SK-N-SH (cell line): ENCODE measurements around the gene SRGAP3. TPM values are rescaled to one million over a fixed set of nuclear protein-coding genes. Genes with fewer than 3 reads are reported as not detected.

Experiments used
- CTCF ChIA-PET: fragments of 300-600, 350-600 bp; formaldehyde crosslinking; extraction: SDS; loops from one replicate; lab custom pipeline; 2021; lab: Yijun Ruan, JAX
- POLR2A ChIA-PET: fragments of 350-600 bp; sonication (Branson Sonifier 250); formaldehyde crosslinking; extraction: SDS; loops from one replicate; lab custom pipeline; 2020; ENCODE audit warnings: antibody characterized with exemption, inconsistent platforms; lab: Yijun Ruan, JAX
- DNase-seq: peaks from one replicate; pipeline ENCODE4 v3.0.0; 2012
- H2AFZ ChIP-seq: fragments of 200-600 bp; sonication (generic); 2 replicates; pipeline ENCODE4 v1.8.1; 2016; ENCODE audit warnings: antibody characterized with exemption, mild to moderate bottlenecking, low read depth
- H3F3A ChIP-seq: fragments of 200-600 bp; sonication (generic); replicated peaks from 2 replicates; pipeline ENCODE3; 2016; ENCODE audit warnings: antibody characterized with exemption, mild to moderate bottlenecking; ENCODE audit not compliant: insufficient read depth
- H3K27ac ChIP-seq, 2 experiments: fragments of 200-500 bp in 1 of 2; fragments of 200-600 bp in 1 of 2; sonication (Bioruptor generic) in 1 of 2; sonication (generic), shearing (Covaris generic) in 1 of 2; 2 replicates each; pipeline versions ENCODE4 v1.5.1 to v1.6.1; 2014 to 2016; ENCODE audit warnings: low read depth in 2 of 2, inconsistent platforms in 1 of 2, low read length in 1 of 2, mild to moderate bottlenecking in 1 of 2, mixed read lengths in 1 of 2
- H3K27me3 ChIP-seq: fragments of 200-600 bp; sonication (generic), shearing (Covaris generic); 2 replicates; pipeline ENCODE4 v1.6.1; 2016; ENCODE audit warnings: mixed run types; ENCODE audit not compliant: insufficient read depth
- H3K36me3 ChIP-seq, 2 experiments: fragments of 200-500 bp in 1 of 2; fragments of 200-600 bp in 1 of 2; sonication (Bioruptor generic) in 1 of 2; sonication (generic) in 1 of 2; replicated peaks in 1 of 2; 2 replicates each; pipeline versions ENCODE3 to v1.5.1; 2014 to 2016; ENCODE audit warnings: low read length in 1 of 2, mild to moderate bottlenecking in 1 of 2; ENCODE audit not compliant: insufficient read depth in 2 of 2, control insufficient read depth in 1 of 2
- H3K4me1 ChIP-seq, 2 experiments: fragments of 200-500 bp in 1 of 2; fragments of 200-600 bp in 1 of 2; sonication (Bioruptor generic) in 1 of 2; sonication (generic), shearing (Covaris generic) in 1 of 2; 2 replicates each; pipeline versions ENCODE4 v1.5.1 to v1.6.1; 2014 to 2016; ENCODE audit warnings: low read depth in 1 of 2, low read length in 1 of 2, mixed run types in 1 of 2; ENCODE audit not compliant: insufficient read depth in 2 of 2, control insufficient read depth in 1 of 2
- H3K4me2 ChIP-seq: fragments of 200-600 bp; sonication (generic), shearing (Covaris generic); 2 replicates; pipeline ENCODE4 v1.6.1; 2017; ENCODE audit warnings: mixed run types
- H3K4me3 ChIP-seq, 2 experiments: fragments of 200-500 bp in 1 of 2; fragments of 200-600 bp in 1 of 2; sonication (Bioruptor generic) in 1 of 2; sonication (generic), shearing (Covaris generic) in 1 of 2; 2 replicates each; pipeline versions ENCODE4 v1.5.1 to v1.8.1; 2014 to 2016; ENCODE audit warnings: low read depth in 2 of 2, inconsistent platforms in 1 of 2, low read length in 1 of 2, mild to moderate bottlenecking in 1 of 2, mixed read lengths in 1 of 2, moderate library complexity in 1 of 2
- H3K79me2 ChIP-seq: fragments of 200-600 bp; sonication (generic); 2 replicates; pipeline ENCODE4 v1.8.1; 2017; ENCODE audit warnings: mild to moderate bottlenecking; ENCODE audit not compliant: insufficient read depth
- H3K9ac ChIP-seq: fragments of 200-600 bp; sonication (generic); 2 replicates; pipeline ENCODE4 v1.6.1; 2017; ENCODE audit warnings: mixed run types
- H3K9me2 ChIP-seq: fragments of 200-600 bp; sonication (generic); 2 replicates; pipeline ENCODE4 v1.6.1; 2017; ENCODE audit warnings: mixed run types
- H3K9me3 ChIP-seq: fragments of 200-600 bp; sonication (generic); 2 replicates; pipeline ENCODE4 v1.6.1; 2017; ENCODE audit warnings: mixed run types, mild to moderate bottlenecking, moderate library complexity
- H4K20me1 ChIP-seq: fragments of 200-600 bp; sonication (generic); 2 replicates; pipeline ENCODE4 v1.6.1; 2017; ENCODE audit warnings: mild to moderate bottlenecking, mixed run types; ENCODE audit not compliant: insufficient read depth
- EZH2phosphoT487 ChIP-seq: fragments of 200-600 bp; sonication (generic); IDR thresholded peaks from 2 replicates; pipeline ENCODE4 v1.6.1; 2017; ENCODE audit warnings: low read depth, mixed run types, mild to moderate bottlenecking, antibody characterized with exemption, moderate library complexity, borderline replicate concordance
- FOSL2 ChIP-seq: IDR thresholded peaks from 2 replicates; pipeline ENCODE4 v1.4.0; 2012; ENCODE audit warnings: low read depth, mild to moderate bottlenecking, moderate library complexity, borderline replicate concordance
- FOXJ3 ChIP-seq: sonication (generic); formaldehyde crosslinking; IDR thresholded peaks from 2 replicates; pipeline ENCODE4 v1.5.1; 2020; ENCODE audit warnings: mild to moderate bottlenecking, missing genetic modification reagents
- FOXM1 ChIP-seq: IDR thresholded peaks from 2 replicates; pipeline ENCODE4 v1.4.0; 2012; ENCODE audit warnings: low read depth, mild to moderate bottlenecking
- GABPA ChIP-seq: IDR thresholded peaks from 2 replicates; pipeline ENCODE4 v1.4.0; 2012; ENCODE audit warnings: low read depth, mild to moderate bottlenecking
- GATA2 ChIP-seq: sonication (generic); formaldehyde crosslinking; IDR thresholded peaks from 2 replicates; pipeline ENCODE4 v1.5.0; 2020; ENCODE audit warnings: mild to moderate bottlenecking, missing genetic modification reagents
- NFIC ChIP-seq: IDR thresholded peaks from 2 replicates; pipeline ENCODE4 v1.4.0; 2012; ENCODE audit warnings: borderline replicate concordance
- NRF1 ChIP-seq: IDR thresholded peaks from 2 replicates; pipeline ENCODE4 v1.6.1; 2012; ENCODE audit warnings: low read depth, mild to moderate bottlenecking, low read length
- RFX5 ChIP-seq: IDR thresholded peaks from 2 replicates; pipeline ENCODE4 v1.6.1; 2012; ENCODE audit warnings: mild to moderate bottlenecking, improper control_type of control experiment, low read length
- RXRA ChIP-seq: IDR thresholded peaks from 2 replicates; pipeline ENCODE4 v1.4.0; 2012; ENCODE audit warnings: low read depth, mild to moderate bottlenecking, borderline replicate concordance
- SIN3A ChIP-seq: IDR thresholded peaks from 2 replicates; pipeline ENCODE4 v1.6.1; 2012; ENCODE audit warnings: low read depth, mild to moderate bottlenecking, low read length, moderate library complexity, borderline replicate concordance
- SMC3 ChIP-seq: IDR thresholded peaks from 2 replicates; pipeline ENCODE4 v1.6.1; 2012; ENCODE audit warnings: low read depth, low read length, improper control_type of control experiment
- TAF1 ChIP-seq: IDR thresholded peaks from 2 replicates; pipeline ENCODE4 v1.6.1; 2012; ENCODE audit warnings: low read depth, mild to moderate bottlenecking, low read length, moderate library complexity, borderline replicate concordance
- TEAD4 ChIP-seq: IDR thresholded peaks from 2 replicates; pipeline ENCODE4 v1.4.0; 2012; ENCODE audit warnings: mild to moderate bottlenecking, borderline replicate concordance; ENCODE audit not compliant: insufficient read depth
- YY1 ChIP-seq: IDR thresholded peaks from 2 replicates; pipeline ENCODE4 v1.4.0; 2012; ENCODE audit warnings: low read depth, mild to moderate bottlenecking
- WGBS: methylation state at CpG from one replicate; pipeline ENCODE4 v1.1.6; 2017; ENCODE audit warnings: low lambda C conversion rate; 5-methylcytosine and 5-hydroxymethylcytosine counted together
- polyA plus RNA-seq, 3 experiments: library from polyadenylated mRNA; depleted of rRNA; stranded (reverse); fragments of >200 nt; gene quantifications; 2 replicates each; pipeline ENCODE4 v1.2.3, GENCODE V29; 2012
- TF ChIP-seq, protein P1 (sequence below): fragments of 200-600 bp; sonication (generic); IDR thresholded peaks from 2 replicates; pipeline ENCODE4 v1.6.1; 2017; ENCODE audit warnings: antibody characterized with exemption, mild to moderate bottlenecking, moderate library complexity
- TF ChIP-seq, protein P2 (sequence below): IDR thresholded peaks from 2 replicates; pipeline ENCODE4 v1.4.0; 2012; ENCODE audit warnings: low read depth
- TF ChIP-seq, protein P3 (sequence below): IDR thresholded peaks from 2 replicates; pipeline ENCODE4 v1.4.0; 2012; ENCODE audit warnings: low read depth, borderline replicate concordance
- TF ChIP-seq, protein P4 (sequence below): fragments of 150-350 bp; IDR thresholded peaks from 2 replicates; pipeline ENCODE4 v1.6.1; 2017; ENCODE audit warnings: antibody characterized with exemption, low read length, low read depth, borderline replicate concordance

Gene SRGAP3
- polyA plus RNA-seq, 1 of the 3 experiments (the other 2 are of a cell fraction): 2.8 TPM

DNA sequence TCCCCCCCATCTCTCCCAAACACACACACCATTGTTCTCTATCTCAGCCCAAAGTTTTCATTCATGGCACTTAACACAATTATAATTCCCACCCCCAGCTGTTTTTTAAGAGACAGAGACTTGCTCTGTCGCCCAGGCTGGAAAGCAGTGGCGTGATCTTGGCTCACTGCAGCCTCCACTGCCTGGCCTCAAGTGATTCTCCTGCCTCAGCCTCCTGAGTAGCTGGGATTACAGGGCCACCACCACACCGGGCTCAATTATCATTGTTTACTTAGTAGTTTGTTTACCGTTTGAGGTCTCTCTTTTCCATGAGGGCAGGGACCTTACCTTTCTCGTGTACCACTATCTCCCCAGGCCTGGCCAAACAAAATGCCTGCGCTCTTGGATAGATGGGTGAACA, 206.4 kb downstream of the SRGAP3 start:
- no peak for DNase-seq
- TF ChIP-seq FOSL2 (no peak), RXRA (no peak), GABPA (no peak), TEAD4 (no peak), EZH2phosphoT487 (no peak), NFIC (no peak), SIN3A (no peak), RFX5 (no peak), TAF1 (no peak), YY1 (no peak), GATA2 (no peak)
- TF ChIP-seq, protein P1, sequence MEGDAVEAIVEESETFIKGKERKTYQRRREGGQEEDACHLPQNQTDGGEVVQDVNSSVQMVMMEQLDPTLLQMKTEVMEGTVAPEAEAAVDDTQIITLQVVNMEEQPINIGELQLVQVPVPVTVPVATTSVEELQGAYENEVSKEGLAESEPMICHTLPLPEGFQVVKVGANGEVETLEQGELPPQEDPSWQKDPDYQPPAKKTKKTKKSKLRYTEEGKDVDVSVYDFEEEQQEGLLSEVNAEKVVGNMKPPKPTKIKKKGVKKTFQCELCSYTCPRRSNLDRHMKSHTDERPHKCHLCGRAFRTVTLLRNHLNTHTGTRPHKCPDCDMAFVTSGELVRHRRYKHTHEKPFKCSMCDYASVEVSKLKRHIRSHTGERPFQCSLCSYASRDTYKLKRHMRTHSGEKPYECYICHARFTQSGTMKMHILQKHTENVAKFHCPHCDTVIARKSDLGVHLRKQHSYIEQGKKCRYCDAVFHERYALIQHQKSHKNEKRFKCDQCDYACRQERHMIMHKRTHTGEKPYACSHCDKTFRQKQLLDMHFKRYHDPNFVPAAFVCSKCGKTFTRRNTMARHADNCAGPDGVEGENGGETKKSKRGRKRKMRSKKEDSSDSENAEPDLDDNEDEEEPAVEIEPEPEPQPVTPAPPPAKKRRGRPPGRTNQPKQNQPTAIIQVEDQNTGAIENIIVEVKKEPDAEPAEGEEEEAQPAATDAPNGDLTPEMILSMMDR: no peak
- TF ChIP-seq, all 33 proteins: peak for 0
- H3K4me2 ChIP-seq: no peak overlapping the region
- H3K9me2 ChIP-seq: no peaks in the 10 kb centered on the region
- ChIA-PET POLR2A (no interaction called here), CTCF (interaction anchor here (1.0 to 1.3 kb wide), 2 partner anchors 28 to 207 kb away, joined by 3 read pairs; no protein-coding TSS in a partner anchor)
- no peaks in the 10 kb centered on the region for H3K79me2 ChIP-seq
- H4K20me1 ChIP-seq: no peaks in the 10 kb centered on the region
- no peaks in the 10 kb centered on the region for H3K4me1 ChIP-seq
- H3K4me3 ChIP-seq: no peak overlapping the region
- WGBS: 45% methylated on average over 6 of the region's 6 CpGs
- H3K27ac ChIP-seq: no peak overlapping the region
- no peaks in the 10 kb centered on the region for H3K9me3 ChIP-seq
- no peaks in the 10 kb centered on the region for H3F3A ChIP-seq
- no peak overlapping the region for H3K9ac ChIP-seq
- no peak overlapping the region for H2AFZ ChIP-seq
- H3K36me3 ChIP-seq: no peaks in the 10 kb centered on the region
- H3K27me3 ChIP-seq: no peaks in the 10 kb centered on the region

DNA sequence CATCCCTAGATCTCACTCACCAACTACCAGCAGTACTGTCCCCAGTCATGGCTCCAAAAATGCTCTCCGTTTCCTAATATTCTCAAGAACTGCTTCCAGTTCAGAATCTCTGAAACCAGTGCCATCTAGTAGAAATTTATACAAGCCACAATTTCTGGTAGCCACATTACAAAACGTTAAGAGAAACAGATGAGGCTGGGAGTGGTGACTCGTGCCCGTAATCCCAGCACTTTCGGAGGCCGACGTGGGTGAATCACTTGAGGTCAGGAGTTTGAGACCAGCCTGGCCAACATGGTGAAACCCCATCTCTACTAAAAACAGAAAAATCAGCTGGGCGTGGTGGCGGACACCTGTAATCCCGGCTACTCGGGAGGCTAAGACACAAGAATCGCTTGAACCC, 207.8 kb downstream of the SRGAP3 start:
- 69% methylated on average over 12 of the region's 12 CpGs for WGBS
- Histone ChIP-seq H3K9ac (no peak overlapping the region), H3K4me3 (no peak overlapping the region), H3K27ac (no peak overlapping the region), H3K4me2 (no peak overlapping the region), H3K9me2 (no peaks in the 10 kb centered on the region), H2AFZ (no peak overlapping the region), H3K27me3 (no peaks in the 10 kb centered on the region), H3K9me3 (no peaks in the 10 kb centered on the region), H3K4me1 (peaks cover 0 to 13% of the 10 kb centered on the region in 2 experiments; a peak in 1 of 4 replicates), H4K20me1 (no peaks in the 10 kb centered on the region), H3K36me3 (no peaks in the 10 kb centered on the region), H3K79me2 (no peaks in the 10 kb centered on the region), H3F3A (no peaks in the 10 kb centered on the region)
- no peak for DNase-seq
- ChIA-PET CTCF (interaction anchor here (1.1 kb wide), 1 partner anchor 70 kb away, joined by 3 read pairs; no protein-coding TSS in a partner anchor), POLR2A (no interaction called here)
- TF ChIP-seq, protein P2, sequence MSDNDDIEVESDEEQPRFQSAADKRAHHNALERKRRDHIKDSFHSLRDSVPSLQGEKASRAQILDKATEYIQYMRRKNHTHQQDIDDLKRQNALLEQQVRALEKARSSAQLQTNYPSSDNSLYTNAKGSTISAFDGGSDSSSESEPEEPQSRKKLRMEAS: no peak
- TF ChIP-seq NFIC (no peak), FOXM1 (no peak), SMC3 (no peak), YY1 (no peak), FOXJ3 (CRISPR knock-in tag) (no peak), NRF1 (no peak), TAF1 (no peak)
- TF ChIP-seq, protein P3, sequence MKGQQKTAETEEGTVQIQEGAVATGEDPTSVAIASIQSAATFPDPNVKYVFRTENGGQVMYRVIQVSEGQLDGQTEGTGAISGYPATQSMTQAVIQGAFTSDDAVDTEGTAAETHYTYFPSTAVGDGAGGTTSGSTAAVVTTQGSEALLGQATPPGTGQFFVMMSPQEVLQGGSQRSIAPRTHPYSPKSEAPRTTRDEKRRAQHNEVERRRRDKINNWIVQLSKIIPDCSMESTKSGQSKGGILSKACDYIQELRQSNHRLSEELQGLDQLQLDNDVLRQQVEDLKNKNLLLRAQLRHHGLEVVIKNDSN: no peak
- TF ChIP-seq, protein P4, sequence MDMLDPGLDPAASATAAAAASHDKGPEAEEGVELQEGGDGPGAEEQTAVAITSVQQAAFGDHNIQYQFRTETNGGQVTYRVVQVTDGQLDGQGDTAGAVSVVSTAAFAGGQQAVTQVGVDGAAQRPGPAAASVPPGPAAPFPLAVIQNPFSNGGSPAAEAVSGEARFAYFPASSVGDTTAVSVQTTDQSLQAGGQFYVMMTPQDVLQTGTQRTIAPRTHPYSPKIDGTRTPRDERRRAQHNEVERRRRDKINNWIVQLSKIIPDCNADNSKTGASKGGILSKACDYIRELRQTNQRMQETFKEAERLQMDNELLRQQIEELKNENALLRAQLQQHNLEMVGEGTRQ: no peak
